GM18858 (cell line): ENCODE data around the gene LBHD1.
"Not testable (repeated sequence)": the region's sequence is repeated elsewhere in the genome, so short reads cannot be mapped to it uniquely, and the experiment has no call there.

Experiments
- ATAC-seq: cut with Tn5 transposase; IDR thresholded peaks from one replicate; pipeline ENCODE4 v1.9.1; 2021; ENCODE audit not compliant: unreplicated experiment

Gene LBHD1

GRCh38 chr11:62665075-62665598 is 6.9 kb downstream of the LBHD1 start, which contains the start of the genes C11orf98 and CSKMT:
C11orf98 (minus strand) TSS chr11:62665210; CDS start chr11:62665169, 41 bp downstream.
CSKMT (plus strand) TSS chr11:62665312; CDS start chr11:62665880, 568 bp downstream.
- ATAC-seq, result peak; percentile 50

- ATAC-seq, result peak; percentile 11
Measured at GRCh38 chr11:62664405-62665074, 7.5 kb downstream of the LBHD1 start.

- ATAC-seq, result no peak
Measured at GRCh38 chr11:62656796-62657429, 15.2 kb downstream of the LBHD1 start.

GRCh38 chr11:62654297-62654696 is 17.8 kb downstream of the LBHD1 start:
- no peak for ATAC-seq

GRCh38 chr11:62652161-62653006 is 19.7 kb downstream of the LBHD1 start:
- ATAC-seq, result no peak

- not testable (repeated sequence) for ATAC-seq
Measured at GRCh38 chr11:62650283-62650682, 21.8 kb downstream of the LBHD1 start.

- no peak for ATAC-seq
Measured at GRCh38 chr11:62649486-62649885, 22.6 kb downstream of the LBHD1 start.

- no peak for ATAC-seq
Measured at GRCh38 chr11:62648967-62649364, 23.1 kb downstream of the LBHD1 start.

- ATAC-seq, result no peak
Measured at GRCh38 chr11:62648185-62648966, 23.7 kb downstream of the LBHD1 start.

GRCh38 chr11:62647609-62648005 is 24.5 kb downstream of the LBHD1 start:
- no peak for ATAC-seq

GRCh38 chr11:62646825-62647608 is 25.1 kb downstream of the LBHD1 start:
- no peak for ATAC-seq

GRCh38 chr11:62645946-62646824 is 25.9 kb downstream of the LBHD1 start, which contains the start of gene GANAB:
GANAB (minus strand) TSS chr11:62646613; CDS start chr11:62646599, 14 bp downstream.
- ATAC-seq, result peak; percentile 72

GRCh38 chr11:62645671-62645945 is 26.5 kb downstream of the LBHD1 start:
- ATAC-seq, result no peak

- ATAC-seq, result no peak
Measured at GRCh38 chr11:62644220-62644619, 27.8 kb downstream of the LBHD1 start.

GRCh38 chr11:62632492-62632891 is 39.6 kb downstream of the LBHD1 start:
- ATAC-seq, result no peak

GRCh38 chr11:62627713-62628112 is 44.4 kb downstream of the LBHD1 start:
- no peak for ATAC-seq

GRCh38 chr11:62622476-62623089 is 49.5 kb downstream of the LBHD1 start:
- ATAC-seq, result no peak
